NCI-H1417 treated with DMSO at 0.1 percent for 48 hours (cell line): Measurements from ENCODE around the gene CFC1.
"Not testable (repeated sequence)": the region's sequence is repeated elsewhere in the genome, so short reads cannot be mapped to it uniquely, and the experiment has no call there.

Experiments used
- DNase-seq: peaks from one replicate; lab custom pipeline; 2025; lab: John Stamatoyannopoulos, UW

CFC1 gene

GRCh38 chr2:130582970-130583369 lies 16.4 kb downstream of the CFC1 start:
- not testable (repeated sequence) for DNase-seq

- DNase-seq = not testable (repeated sequence)
These were observed 17.9 kb downstream of the CFC1 start for GRCh38 chr2:130581491-130581890.

- not testable (repeated sequence) for DNase-seq
These were observed 20.3 kb downstream of the CFC1 start for GRCh38 chr2:130579121-130579520.

GRCh38 chr2:130577559-130577958 lies 21.8 kb downstream of the CFC1 start:
- not testable (repeated sequence) for DNase-seq

- not testable (repeated sequence) for DNase-seq
These were observed 23.1 kb downstream of the CFC1 start for GRCh38 chr2:130576209-130576784.

GRCh38 chr2:130574230-130574629 lies 25.1 kb downstream of the CFC1 start:
- not testable (repeated sequence) for DNase-seq

- DNase-seq = not testable (repeated sequence)
These were observed 27.4 kb downstream of the CFC1 start for GRCh38 chr2:130571929-130572328.

- DNase-seq = not testable (repeated sequence)
These were observed 33.2 kb downstream of the CFC1 start for GRCh38 chr2:130566165-130566564.

- not testable (repeated sequence) for DNase-seq
These were observed 42.9 kb downstream of the CFC1 start for GRCh38 chr2:130556441-130556840.

GRCh38 chr2:130554178-130554577 lies 45.2 kb downstream of the CFC1 start:
- DNase-seq = not testable (repeated sequence)

- not testable (repeated sequence) for DNase-seq
These were observed 49.9 kb downstream of the CFC1 start for GRCh38 chr2:130549475-130549874.

- DNase-seq = not testable (repeated sequence)
These were observed 51.0 kb downstream of the CFC1 start for GRCh38 chr2:130548418-130548817.

GRCh38 chr2:130544978-130545377 lies 54.4 kb downstream of the CFC1 start:
- DNase-seq = not testable (repeated sequence)

GRCh38 chr2:130543785-130544528 lies 55.4 kb downstream of the CFC1 start:
- not testable (repeated sequence) for DNase-seq

- DNase-seq = not testable (repeated sequence)
These were observed 56.6 kb downstream of the CFC1 start for GRCh38 chr2:130542789-130543188.
